NB4 (cell line): ENCODE measurements around the gene R3HDM1.
"Not testable (repeated sequence)": the region's sequence is repeated elsewhere in the genome, so short reads cannot be mapped to it uniquely, and the experiment has no call there.

Experiments used
- DNase-seq: peaks from one replicate; pipeline ENCODE4 v3.0.0; 2010; ENCODE audit warnings: low read depth
- H3K4me3 ChIP-seq: one replicate; pipeline ENCODE4 v1.5.1; 2011; ENCODE audit warnings: mild to moderate bottlenecking, low read depth, low read length, moderate library complexity
- MYC ChIP-seq: IDR thresholded peaks from 2 replicates; pipeline ENCODE4 v1.6.1; 2011; ENCODE audit warnings: low read depth, low read length
- POLR2A ChIP-seq: IDR thresholded peaks from 2 replicates; pipeline ENCODE4 v1.6.1; 2011; ENCODE audit warnings: mild to moderate bottlenecking; ENCODE audit not compliant: insufficient read length; ENCODE audit errors: extremely low read depth
- TF ChIP-seq, protein P1 (sequence below): IDR thresholded peaks from 2 replicates; pipeline ENCODE4 v1.6.1; 2011; ENCODE audit warnings: low read depth, low read length
- TF ChIP-seq, protein P2 (sequence below): IDR thresholded peaks from one replicate; pipeline ENCODE4 v1.5.1; 2012; ENCODE audit warnings: low read depth, low read length

R3HDM1 gene

DNA sequence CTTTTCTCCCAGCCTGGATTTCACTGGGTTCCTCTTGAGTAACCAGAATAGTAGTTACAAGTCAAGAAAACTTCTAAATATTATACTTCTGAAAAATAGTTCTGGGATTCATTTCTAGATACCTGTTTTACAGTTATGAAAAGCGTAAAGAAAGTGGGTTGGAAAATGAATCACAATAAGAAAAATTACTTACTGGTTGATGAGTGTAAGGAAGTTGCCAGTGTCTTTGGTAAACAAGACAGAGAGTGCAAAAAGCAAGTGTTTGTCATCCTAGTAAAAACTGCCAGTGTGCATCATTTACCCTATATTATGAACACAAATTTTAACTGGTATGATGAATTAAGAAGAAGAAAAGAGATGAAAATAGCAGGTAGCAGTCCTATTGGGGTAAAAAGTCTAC, 88.9 kb downstream of the R3HDM1 start:
- no peak overlapping the region for H3K4me3 ChIP-seq
- TF ChIP-seq MYC (no peak), POLR2A (no peak)
- TF ChIP-seq, protein P1, sequence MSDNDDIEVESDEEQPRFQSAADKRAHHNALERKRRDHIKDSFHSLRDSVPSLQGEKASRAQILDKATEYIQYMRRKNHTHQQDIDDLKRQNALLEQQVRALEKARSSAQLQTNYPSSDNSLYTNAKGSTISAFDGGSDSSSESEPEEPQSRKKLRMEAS, result no peak
- TF ChIP-seq, protein P2, sequence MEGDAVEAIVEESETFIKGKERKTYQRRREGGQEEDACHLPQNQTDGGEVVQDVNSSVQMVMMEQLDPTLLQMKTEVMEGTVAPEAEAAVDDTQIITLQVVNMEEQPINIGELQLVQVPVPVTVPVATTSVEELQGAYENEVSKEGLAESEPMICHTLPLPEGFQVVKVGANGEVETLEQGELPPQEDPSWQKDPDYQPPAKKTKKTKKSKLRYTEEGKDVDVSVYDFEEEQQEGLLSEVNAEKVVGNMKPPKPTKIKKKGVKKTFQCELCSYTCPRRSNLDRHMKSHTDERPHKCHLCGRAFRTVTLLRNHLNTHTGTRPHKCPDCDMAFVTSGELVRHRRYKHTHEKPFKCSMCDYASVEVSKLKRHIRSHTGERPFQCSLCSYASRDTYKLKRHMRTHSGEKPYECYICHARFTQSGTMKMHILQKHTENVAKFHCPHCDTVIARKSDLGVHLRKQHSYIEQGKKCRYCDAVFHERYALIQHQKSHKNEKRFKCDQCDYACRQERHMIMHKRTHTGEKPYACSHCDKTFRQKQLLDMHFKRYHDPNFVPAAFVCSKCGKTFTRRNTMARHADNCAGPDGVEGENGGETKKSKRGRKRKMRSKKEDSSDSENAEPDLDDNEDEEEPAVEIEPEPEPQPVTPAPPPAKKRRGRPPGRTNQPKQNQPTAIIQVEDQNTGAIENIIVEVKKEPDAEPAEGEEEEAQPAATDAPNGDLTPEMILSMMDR, result no peak
- DNase-seq, result no peak

DNA sequence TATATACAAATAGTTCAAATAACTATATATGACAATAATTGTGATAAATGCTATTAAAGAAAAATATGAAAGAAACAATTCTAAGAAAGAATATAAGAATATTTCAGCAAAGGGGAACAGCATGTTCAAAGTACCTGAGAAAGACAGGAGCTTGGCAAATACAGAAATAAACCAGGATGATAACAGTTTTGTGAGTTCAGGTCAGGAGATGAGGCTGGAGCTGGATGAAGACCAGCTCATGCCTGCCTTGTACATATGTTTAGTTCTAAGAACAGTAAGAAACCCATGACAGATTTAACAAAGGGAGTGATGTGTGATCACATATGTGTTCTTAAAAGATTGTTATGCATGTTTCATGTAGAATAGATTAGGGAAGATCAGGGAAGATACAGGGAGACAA, 98.2 kb downstream of the R3HDM1 start:
- no peak for DNase-seq
- H3K4me3 ChIP-seq, result no peak overlapping the region
- TF ChIP-seq, protein P2, result no peak
- TF ChIP-seq MYC (no peak), POLR2A (no peak)
- TF ChIP-seq, protein P1, result no peak

DNA sequence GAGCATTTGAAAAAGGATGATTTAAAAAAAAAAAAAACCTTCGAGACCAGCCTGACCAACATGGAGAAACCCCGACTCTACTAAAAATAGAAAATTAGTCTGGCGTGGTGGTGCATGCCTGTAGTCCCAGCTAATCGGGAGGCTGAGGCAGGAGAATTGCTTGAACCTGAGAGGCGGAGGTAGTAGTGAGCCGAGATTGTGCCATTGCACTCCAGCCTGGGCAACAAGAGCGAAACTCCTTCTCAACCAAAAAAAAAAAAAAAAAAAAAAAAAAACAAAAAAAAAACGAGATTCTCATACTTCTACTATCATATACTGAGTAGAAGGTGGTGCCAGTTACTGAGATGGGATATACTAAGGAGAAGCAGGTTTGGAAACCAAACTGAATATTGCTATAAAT, 98.8 kb downstream of the R3HDM1 start:
- not testable (repeated sequence) for DNase-seq, H3K4me3 ChIP-seq

DNA sequence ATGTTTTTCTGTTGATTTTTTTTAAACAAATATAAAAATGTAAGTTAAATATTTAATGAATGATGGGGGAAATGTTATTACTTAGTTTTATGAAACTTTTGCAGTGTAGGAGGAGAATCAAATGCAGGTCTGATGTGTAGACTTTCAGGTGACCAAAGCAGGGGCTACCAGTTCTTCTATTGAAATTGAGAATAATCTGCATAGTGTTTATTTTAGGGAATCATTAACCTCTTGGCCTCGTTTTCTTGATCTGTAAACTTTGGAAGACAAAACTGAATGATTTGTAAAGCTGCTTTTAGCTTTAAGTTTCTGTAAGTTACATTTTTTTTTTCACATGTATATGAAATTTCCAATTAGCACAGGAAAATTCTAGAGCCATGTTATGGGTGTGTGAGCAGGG, 99.2 kb downstream of the R3HDM1 start:
- TF ChIP-seq, protein P1, result no peak
- TF ChIP-seq POLR2A (no peak), MYC (no peak)
- TF ChIP-seq, protein P2, result no peak
- DNase-seq, result no peak
- H3K4me3 ChIP-seq, result no peak overlapping the region

DNA sequence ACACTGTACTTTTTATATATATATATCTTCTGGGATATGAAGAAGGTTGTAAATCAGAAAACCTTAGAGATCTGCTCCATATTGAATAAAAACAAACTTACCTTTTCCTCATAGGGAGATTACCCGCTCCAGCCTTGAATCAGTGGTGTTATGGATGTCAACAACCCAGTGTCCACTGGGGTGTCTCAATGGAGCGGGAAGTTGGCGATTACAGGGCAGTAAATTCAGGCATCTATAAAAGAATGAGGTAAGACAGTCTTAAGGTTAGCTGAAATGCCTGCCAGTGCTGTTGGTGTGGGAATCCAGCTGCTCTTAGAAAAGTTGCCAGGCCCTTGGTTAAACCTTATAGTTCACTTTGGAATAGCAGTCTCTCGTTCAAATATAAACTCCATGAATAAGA, 102.3 kb downstream of the R3HDM1 start:
- no peak for DNase-seq
- no peak overlapping the region for H3K4me3 ChIP-seq
- TF ChIP-seq, protein P1, result no peak
- TF ChIP-seq MYC (no peak), POLR2A (no peak)
- TF ChIP-seq, protein P2, result no peak

DNA sequence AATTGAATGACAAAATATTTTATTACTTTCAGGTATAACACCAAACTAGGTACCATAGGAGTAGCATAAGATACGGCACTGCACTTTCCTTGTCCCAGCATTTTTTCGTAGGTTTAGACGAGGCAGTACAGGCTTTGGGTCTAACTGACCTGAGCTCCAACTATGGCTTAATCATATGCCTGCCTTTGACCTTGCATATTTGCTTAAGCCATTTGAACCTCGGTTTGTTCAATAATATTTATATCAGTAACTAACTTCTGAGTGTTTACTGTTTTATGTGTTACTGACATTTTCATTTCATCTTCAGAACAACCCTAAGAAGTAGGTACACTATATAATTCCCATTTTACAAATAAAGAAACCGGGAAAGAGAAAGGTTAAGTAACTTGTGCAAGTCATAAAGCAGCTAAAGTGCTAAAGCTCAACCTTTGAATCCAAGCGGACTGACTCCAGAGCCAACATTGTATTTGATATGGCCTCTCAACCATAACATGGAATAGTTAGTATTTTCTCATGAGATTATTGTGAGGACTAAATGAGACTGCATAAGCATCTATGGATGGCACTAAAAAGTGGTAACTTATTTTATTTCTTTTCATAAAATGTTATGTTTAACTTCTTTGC, 104.0 kb downstream of the R3HDM1 start:
- TF ChIP-seq POLR2A (no peak), MYC (no peak)
- TF ChIP-seq, protein P2, result no peak
- TF ChIP-seq, protein P1, result no peak
- DNase-seq, result no peak
- no peak overlapping the region for H3K4me3 ChIP-seq
